AG04450 (cell line): ENCODE results near the gene KRTAP5-1. TPM values are rescaled to one million over a fixed set of nuclear protein-coding genes. Genes with fewer than 3 reads are reported as not detected.

Experiments
- CTCF ChIA-PET: fragments of 300-600, 350-600 bp; formaldehyde crosslinking; extraction: SDS; loops from one replicate; lab custom pipeline; 2022; ENCODE audit warnings: antibody characterized with exemption, inconsistent platforms; lab: Charles Lee
- POLR2A ChIA-PET: fragments of 350-600 bp; formaldehyde crosslinking; extraction: SDS; loops from one replicate; lab custom pipeline; 2021; ENCODE audit warnings: antibody characterized with exemption, inconsistent platforms; lab: Yijun Ruan, JAX
- DNase-seq: peaks from one replicate; pipeline ENCODE4 v3.0.0-alpha.2; 2011; ENCODE audit warnings: low read depth, low spot score
- H3K27ac ChIP-seq: one replicate; pipeline ENCODE4 v1.5.1; 2012; ENCODE audit warnings: low read depth, low read length, control low read depth
- H3K27me3 ChIP-seq: one replicate; pipeline ENCODE4 v1.6.0; 2012; ENCODE audit warnings: low read length; ENCODE audit not compliant: control insufficient read depth, insufficient read depth
- H3K4me3 ChIP-seq: 2 replicates; pipeline ENCODE4 v1.5.1; 2011; ENCODE audit warnings: mild to moderate bottlenecking, low read depth, low read length, control low read depth
- H3K9me3 ChIP-seq: 2 replicates; pipeline ENCODE4 v1.5.1; 2012; ENCODE audit warnings: low read length; ENCODE audit not compliant: control insufficient read depth, insufficient read depth
- CTCF ChIP-seq: IDR thresholded peaks from 2 replicates; pipeline ENCODE4 v1.5.1; 2011; ENCODE audit warnings: low read depth, low read length, control low read depth, inconsistent platforms
- polyA plus RNA-seq: library from polyadenylated mRNA; depleted of rRNA; stranded (reverse); fragments of >200 nt; gene quantifications from 2 replicates; pipeline ENCODE4 v1.2.3, GENCODE V29; 2011

The KRTAP5-1 gene
- polyA plus RNA-seq, 1 experiment: not detected

- CTCF ChIA-PET: interaction anchor here (1.0 to 2.9 kb wide), 4 partner anchors 10 to 83 kb away, joined by 3 to 15 read pairs (median 6); no protein-coding TSS in a partner anchor
- DNase-seq: no peak
- H3K27me3 ChIP-seq: peaks cover 56% of the 10 kb centered on the region
- no peak for TF ChIP-seq CTCF
- no peak within 1 kb of the TSS for H3K4me3 ChIP-seq
- POLR2A ChIA-PET: no interaction called here
- H3K9me3 ChIP-seq: no peaks in the 10 kb centered on the region
- no peak within 1 kb of the TSS for H3K27ac ChIP-seq
Observed at GRCh38 chr11:1629326-1630185, 44.5 kb upstream of the KRTAP5-1 start, which contains the start of gene KRTAP5-5. Gene KRTAP5-5, plus strand, starts transcription at chr11:1629775. Its CDS starts 66 bp downstream, at chr11:1629841.

GRCh38 chr11:1628506-1629325 is 43.6 kb upstream of the KRTAP5-1 start:
- peaks cover 57% of the 10 kb centered on the region for H3K27me3 ChIP-seq
- no peak for DNase-seq
- no peaks in the 10 kb centered on the region for H3K9me3 ChIP-seq
- ChIA-PET POLR2A (no interaction called here), CTCF (interaction anchor here (1.0 to 2.9 kb wide), 6 partner anchors 10 to 82 kb away, joined by 3 to 15 read pairs (median 6); no protein-coding TSS in a partner anchor)
- no peak overlapping the region for H3K27ac ChIP-seq
- peak; percentile 86 for TF ChIP-seq CTCF
- H3K4me3 ChIP-seq: no peak overlapping the region

GRCh38 chr11:1625541-1625940 is 40.5 kb upstream of the KRTAP5-1 start:
- H3K4me3 ChIP-seq: no peak overlapping the region
- no peak for TF ChIP-seq CTCF
- peaks cover 42% of the 10 kb centered on the region for H3K27me3 ChIP-seq
- DNase-seq: no peak
- no peaks in the 10 kb centered on the region for H3K9me3 ChIP-seq
- ChIA-PET CTCF (interaction anchor here (0.7 to 1.2 kb wide), 2 partner anchors 27 to 79 kb away, joined by 3 read pairs; no protein-coding TSS in a partner anchor), POLR2A (no interaction called here)
- H3K27ac ChIP-seq: no peak overlapping the region

- H3K9me3 ChIP-seq: no peaks in the 10 kb centered on the region
- no peak overlapping the region for H3K27ac ChIP-seq
- ChIA-PET POLR2A (no interaction called here), CTCF (interaction anchor here (1.0 to 1.1 kb wide), 2 partner anchors 29 to 78 kb away, joined by 3 to 4 read pairs; no protein-coding TSS in a partner anchor)
- no peak for TF ChIP-seq CTCF
- peaks cover 39% of the 10 kb centered on the region for H3K27me3 ChIP-seq
- H3K4me3 ChIP-seq: no peak overlapping the region
- DNase-seq: no peak
Observed at GRCh38 chr11:1624621-1625020, 39.5 kb upstream of the KRTAP5-1 start.
